ENCODE measurements around the gene NDUFS5. TPM values are rescaled to one million over a fixed set of nuclear protein-coding genes. Genes with fewer than 3 reads are reported as not detected.

Gene NDUFS5
- total RNA-seq, 1 donor from 2014 or later = 200 TPM

- no peak for TF ChIP-seq CTCF (IDR thresholded peaks at IDR 0.05; ENCODE audit: unreplicated experiment)
- Mint-ChIP-seq H3K4me1 (ENCODE audit: unreplicated experiment) (peaks cover 22% of the 10 kb centered on the region), H3K36me3 (ENCODE audit: low read depth, unreplicated experiment) (peaks cover 12% of the 10 kb centered on the region), H3K9me3 (ENCODE audit: unreplicated experiment) (no peaks in the 10 kb centered on the region), H3K4me3 (ENCODE audit: unreplicated experiment) (peak within 1 kb of the TSS; percentile 95), H3K27ac (ENCODE audit: unreplicated experiment) (peak within 1 kb of the TSS; percentile 80), H3K27me3 (ENCODE audit: unreplicated experiment) (peaks cover 8% of the 10 kb centered on the region)
- DNase-seq (ENCODE audit: low spot score) = peak; percentile 100
These were observed 35.2 kb upstream of the NDUFS5 start, which contains the start of gene AKIRIN1 for GRCh38 chr1:38990738-38991637. Gene AKIRIN1 (plus strand): TSS chr1:38991276. CDS start chr1:38991381, 105 bp downstream.

GRCh38 chr1:38991638-38992411 is 34.3 kb upstream of the NDUFS5 start:
- Mint-ChIP-seq H3K27ac (ENCODE audit: unreplicated experiment) (peak overlapping the region; percentile 79), H3K27me3 (ENCODE audit: unreplicated experiment) (peaks cover 8% of the 10 kb centered on the region), H3K9me3 (ENCODE audit: unreplicated experiment) (no peaks in the 10 kb centered on the region), H3K4me3 (ENCODE audit: unreplicated experiment) (peak overlapping the region; percentile 95), H3K36me3 (ENCODE audit: low read depth, unreplicated experiment) (peaks cover 12% of the 10 kb centered on the region), H3K4me1 (ENCODE audit: unreplicated experiment) (peaks cover 22% of the 10 kb centered on the region)
- no peak for TF ChIP-seq CTCF (IDR thresholded peaks at IDR 0.05; ENCODE audit: unreplicated experiment)
- DNase-seq (ENCODE audit: low spot score) = peak; percentile 49

- Mint-ChIP-seq H3K9me3 (ENCODE audit: unreplicated experiment) (no peaks in the 10 kb centered on the region), H3K4me1 (ENCODE audit: unreplicated experiment) (peaks cover 26% of the 10 kb centered on the region), H3K4me3 (ENCODE audit: unreplicated experiment) (peak overlapping the region; percentile 95), H3K27me3 (ENCODE audit: unreplicated experiment) (peaks cover 8% of the 10 kb centered on the region), H3K36me3 (ENCODE audit: low read depth, unreplicated experiment) (peaks cover 17% of the 10 kb centered on the region), H3K27ac (ENCODE audit: unreplicated experiment) (peak overlapping the region; percentile 79)
- no peak for TF ChIP-seq CTCF (IDR thresholded peaks at IDR 0.05; ENCODE audit: unreplicated experiment)
- DNase-seq (ENCODE audit: low spot score) = no peak
These were observed 33.6 kb upstream of the NDUFS5 start for GRCh38 chr1:38992412-38993111.

GRCh38 chr1:38994196-38994595 is 32.0 kb upstream of the NDUFS5 start:
- TF ChIP-seq CTCF (IDR thresholded peaks at IDR 0.05; ENCODE audit: unreplicated experiment) = no peak
- peaks cover 27% of the 10 kb centered on the region for H3K36me3 Mint-ChIP-seq (ENCODE audit: low read depth, unreplicated experiment)
- no peak overlapping the region for H3K27ac Mint-ChIP-seq (ENCODE audit: unreplicated experiment)
- H3K4me1 Mint-ChIP-seq (ENCODE audit: unreplicated experiment) = peaks cover 26% of the 10 kb centered on the region
- H3K27me3 Mint-ChIP-seq (ENCODE audit: unreplicated experiment) = peaks cover 8% of the 10 kb centered on the region
- H3K9me3 Mint-ChIP-seq (ENCODE audit: unreplicated experiment) = no peaks in the 10 kb centered on the region
- H3K4me3 Mint-ChIP-seq (ENCODE audit: unreplicated experiment) = no peak overlapping the region
- no peak for DNase-seq (ENCODE audit: low spot score)
